IPS DF 4.7 (cell line): ENCODE measurements around the gene OTUD3.
"Not testable (repeated sequence)": the region's sequence is repeated elsewhere in the genome, so short reads cannot be mapped to it uniquely, and the experiment has no call there.

ENCODE experiments used
- DNase-seq: peaks from one replicate; pipeline ENCODE4 v3.0.0-alpha.2; 2013; ENCODE audit warnings: low spot score; ENCODE audit errors: extremely low read depth

The OTUD3 gene

DNA sequence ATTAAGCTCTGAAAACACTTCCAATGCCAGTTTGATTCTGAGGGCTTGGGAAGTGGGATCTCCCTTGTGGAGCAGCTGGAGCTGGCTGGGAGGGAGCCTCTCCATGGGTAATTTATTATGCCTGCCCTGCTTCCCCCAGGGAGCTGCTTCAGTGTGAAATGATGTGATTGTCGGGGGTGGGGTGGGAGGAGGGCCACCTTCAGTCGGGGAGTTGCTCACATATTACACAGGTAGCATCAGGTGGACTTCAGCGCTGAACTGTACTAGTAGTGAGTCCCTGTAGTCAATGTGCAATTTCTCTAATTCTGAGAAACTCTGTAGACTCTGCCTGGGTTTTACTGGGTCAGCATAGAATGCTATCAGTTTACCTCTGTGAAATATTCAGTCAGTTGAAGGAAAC, 28.5 kb downstream of the OTUD3 start:
- no peak for DNase-seq

GRCh38 chr1:19918057-19918456, 35.9 kb downstream of the OTUD3 start:
- DNase-seq: peak; percentile 58

DNA sequence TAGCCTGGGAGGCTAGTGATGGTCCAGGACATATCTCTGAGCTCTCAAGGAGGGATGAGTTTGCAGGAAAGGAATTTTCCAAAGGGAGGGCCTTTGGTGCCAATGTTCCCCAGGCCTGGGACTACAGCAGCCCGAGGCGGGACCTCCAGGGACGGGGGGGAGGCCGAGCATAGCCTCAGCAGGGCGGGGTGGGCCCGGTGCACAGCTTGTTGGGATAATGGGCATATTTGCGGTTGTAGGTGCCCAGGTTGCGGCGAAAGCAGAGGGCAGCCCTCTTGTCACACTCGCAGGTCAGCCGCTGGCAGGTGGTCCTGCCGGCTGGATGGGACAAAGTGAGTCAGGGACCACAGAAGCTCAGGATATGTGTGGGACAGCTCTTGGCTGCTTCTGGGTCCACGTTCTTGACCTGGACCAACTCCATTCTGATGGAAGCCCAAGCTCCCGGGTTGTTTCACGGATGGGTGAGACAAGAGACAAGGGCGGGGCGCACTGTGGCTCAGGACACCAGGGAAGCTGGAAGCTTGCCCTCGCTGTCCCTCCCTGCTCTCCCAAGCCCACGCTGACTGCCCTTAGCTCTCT, 38.0 kb downstream of the OTUD3 start:
- DNase-seq: no peak

DNA sequence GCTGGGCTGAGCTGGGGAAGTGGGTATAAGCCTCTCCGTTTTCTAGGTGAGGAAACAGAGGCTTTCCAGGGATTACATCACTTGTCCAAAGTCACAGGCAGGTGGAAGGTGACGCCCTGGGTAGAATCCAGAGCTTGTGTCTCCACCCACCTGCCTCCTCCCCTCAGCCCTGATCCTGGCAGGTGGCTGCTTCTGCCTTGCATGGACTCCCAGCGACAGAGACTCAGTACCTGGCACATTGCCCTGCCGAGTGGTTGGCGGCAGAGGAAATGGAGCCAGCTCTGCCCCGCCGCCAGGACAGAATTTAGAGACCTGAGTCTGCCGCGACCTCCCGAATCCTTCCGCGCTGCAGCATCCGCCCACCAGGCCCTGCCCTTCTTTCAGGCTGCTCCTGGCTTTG, 39.1 kb downstream of the OTUD3 start:
- DNase-seq: no peak

DNA sequence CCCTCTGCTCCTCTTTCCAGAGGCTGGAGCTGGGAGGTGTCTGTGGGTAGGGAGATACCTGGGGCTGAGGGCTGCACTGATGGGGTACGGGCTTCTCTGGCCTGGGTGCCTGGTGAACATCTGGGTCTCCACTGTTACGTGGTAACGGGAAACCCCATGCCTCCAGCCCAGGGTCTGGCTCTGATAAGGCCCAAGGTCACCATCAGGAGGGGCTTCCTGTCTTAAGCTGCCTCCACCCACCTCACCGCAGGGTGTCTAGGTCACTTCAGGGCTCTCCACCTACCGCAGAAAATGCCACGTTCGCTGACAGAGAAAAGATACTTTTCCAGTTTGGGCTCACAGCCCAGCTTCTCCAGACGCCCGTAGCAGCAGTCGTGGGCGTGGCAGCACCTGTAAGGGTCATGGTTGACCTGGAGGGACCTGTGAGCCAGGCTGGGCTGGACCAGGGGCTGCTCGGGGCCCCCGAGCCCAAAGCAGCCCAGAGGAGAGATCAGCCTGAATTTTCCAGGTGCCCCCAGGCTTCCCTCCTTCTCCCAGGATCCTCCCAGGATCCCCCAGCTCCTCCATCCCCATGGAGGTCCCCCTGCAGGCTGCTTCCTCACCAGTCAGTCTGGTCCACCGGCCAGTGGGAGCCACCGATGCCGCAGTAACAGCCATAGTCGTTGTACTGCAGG, 40.0 kb downstream of the OTUD3 start:
- DNase-seq: no peak

DNA sequence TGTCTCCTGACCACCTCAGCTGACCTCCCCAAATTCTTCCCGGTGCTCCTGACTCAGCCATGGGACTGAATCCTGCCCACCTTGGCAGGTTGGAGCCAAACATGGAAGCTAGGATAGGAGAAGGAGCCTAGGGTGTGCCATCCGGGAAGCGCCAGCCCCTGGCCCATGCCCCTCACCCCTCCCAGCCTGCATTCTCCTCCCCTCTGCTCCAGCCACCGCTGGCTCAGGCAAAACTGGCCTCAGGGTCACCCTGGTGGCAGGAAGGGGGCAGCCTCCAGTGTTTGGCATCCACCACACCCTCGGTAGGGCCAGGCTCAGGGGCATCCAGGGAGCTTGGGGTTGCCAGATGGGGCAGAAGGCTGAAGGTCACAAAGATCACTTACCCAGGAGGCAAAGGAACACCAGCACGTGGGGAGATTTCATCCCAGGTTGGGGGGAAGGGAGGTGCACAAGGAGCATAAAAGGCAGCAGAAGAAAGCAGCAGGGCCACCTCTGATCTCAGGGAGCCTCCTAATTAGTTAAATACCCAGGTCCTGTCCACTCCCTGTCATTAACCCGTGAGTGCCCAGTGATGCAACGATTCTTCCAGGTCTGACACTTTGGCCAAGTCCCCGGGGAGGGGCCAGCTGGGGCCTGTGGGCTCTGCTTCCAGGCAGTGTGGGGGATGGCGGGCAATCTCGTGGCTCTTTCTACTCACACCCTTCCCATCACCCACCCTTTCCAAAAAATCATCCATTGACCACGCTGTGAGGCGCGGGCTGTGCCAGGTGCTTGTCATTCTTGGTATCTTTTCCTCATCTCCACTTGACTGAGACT, 41.1 kb downstream of the OTUD3 start, which contains the start of gene PLA2G2E:
Gene PLA2G2E (minus strand): TSS at position 481 of the 816 bp plus-strand sequence. CDS start 58 bp downstream, at position 423.
- DNase-seq: no peak

DNA sequence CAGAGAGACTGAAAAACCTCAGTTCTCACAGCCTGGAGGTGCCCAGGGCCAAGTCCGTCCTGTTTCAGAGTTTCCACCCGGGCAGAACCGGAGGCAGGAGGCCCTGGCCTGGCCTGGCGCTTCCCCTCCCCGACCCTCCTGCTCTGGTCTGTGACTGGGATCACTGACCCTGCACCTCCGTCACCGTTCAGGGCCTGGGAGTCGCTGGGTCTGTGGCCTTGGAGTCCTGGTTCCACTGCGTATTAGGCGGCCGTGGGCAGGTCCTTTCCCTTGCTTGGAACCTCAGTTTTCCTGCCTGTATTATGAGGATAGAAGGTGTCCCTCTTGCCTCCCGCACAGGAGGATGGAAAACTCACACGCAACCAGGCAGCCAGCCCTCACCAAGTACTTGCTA, 41.8 kb downstream of the OTUD3 start:
- no peak for DNase-seq

DNA sequence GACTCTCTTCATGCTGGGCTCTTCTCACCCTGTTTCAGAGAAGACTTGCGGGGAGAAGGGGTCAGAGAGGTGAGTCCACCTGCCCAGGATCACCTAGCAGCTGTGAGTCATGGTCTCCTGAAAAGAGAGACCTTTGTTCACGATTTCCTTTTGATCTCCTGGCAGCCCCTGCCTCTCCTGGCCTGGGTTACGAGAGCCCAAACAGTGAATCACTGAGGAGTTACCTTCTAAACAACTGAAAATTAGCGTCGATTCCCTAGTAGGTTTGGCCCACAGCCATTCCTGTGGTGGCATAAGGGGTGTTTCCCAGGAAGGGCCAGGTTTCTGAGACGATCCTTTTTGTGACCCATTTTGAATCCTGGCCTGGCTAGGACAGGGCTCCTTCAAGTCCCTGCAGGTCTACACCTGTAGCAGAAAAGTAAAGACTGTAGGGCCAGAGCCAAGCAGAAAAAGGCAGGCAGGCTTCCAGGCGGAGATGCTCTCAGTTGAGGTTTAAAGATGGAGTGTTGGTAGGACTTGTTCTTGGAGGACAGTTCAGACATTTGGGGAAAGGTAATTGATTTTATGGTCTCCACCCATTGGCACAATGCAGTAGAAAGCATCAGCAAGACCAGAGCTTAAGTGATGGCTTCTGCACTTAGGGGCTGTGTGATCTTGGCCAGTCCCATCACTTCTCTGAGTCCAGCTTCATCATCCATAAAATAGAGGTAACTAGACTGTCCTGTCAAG, 43.3 kb downstream of the OTUD3 start:
- no peak for DNase-seq

DNA sequence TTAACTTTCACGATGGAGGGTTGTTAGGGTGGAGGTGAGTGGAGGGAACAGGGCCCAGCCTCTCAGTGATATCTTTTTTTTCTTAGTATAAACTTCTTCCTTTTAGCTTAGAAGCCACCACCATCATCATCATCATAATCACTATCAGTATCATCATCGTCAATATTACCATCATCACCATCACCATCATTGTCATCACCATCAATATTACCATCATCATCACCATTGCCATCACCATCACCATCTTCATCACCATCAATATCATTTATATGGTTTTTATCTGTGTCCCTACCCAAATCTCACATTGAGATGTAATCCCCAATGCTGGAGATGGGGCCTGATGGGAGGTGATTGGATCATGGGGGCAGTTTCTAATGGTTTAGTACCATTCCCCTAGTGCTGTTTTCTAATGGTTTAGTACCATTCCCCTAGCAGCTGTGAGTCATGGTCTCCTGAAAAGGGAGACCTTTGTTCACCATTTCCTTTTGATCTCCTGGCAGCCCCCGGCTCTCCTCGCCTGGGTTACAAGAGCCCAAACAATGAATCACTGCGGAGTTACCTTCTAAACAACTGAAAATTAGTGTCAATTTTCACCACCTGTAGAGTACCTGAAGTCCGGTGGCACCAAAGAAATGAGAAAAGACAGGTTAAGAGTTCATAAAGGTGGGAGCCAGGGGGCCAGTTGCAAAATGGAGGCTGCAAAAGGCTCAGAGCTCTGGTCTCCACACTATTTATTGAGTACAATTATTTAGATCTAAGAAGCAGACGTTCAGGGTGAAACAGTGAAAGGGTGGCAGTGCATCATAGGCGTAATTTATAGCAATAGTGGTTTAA, 44.3 kb downstream of the OTUD3 start:
- DNase-seq: no peak

DNA sequence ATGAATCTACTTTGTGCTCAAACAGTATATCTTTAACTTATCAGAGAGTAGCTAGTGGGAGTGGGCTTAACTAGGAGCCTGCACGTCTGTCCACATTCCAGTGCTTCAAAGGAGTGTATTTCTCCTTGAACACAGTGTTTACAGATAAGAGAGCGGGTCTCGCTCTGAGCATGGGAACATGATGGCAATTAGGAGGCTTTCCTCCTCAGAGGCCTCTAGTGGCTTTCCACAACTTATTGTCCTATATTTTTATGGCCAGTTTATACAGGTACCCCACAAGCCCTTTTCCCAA, 44.9 kb downstream of the OTUD3 start:
- not testable (repeated sequence) for DNase-seq

- no peak for DNase-seq
These were observed 50.7 kb downstream of the OTUD3 start for GRCh38 chr1:19932866-19933265.

GRCh38 chr1:19934336-19934735, 52.1 kb downstream of the OTUD3 start:
- no peak for DNase-seq

- DNase-seq: no peak
These were observed 54.0 kb downstream of the OTUD3 start for GRCh38 chr1:19936061-19936750.

GRCh38 chr1:19938472-19938871, 56.3 kb downstream of the OTUD3 start:
- no peak for DNase-seq

DNA sequence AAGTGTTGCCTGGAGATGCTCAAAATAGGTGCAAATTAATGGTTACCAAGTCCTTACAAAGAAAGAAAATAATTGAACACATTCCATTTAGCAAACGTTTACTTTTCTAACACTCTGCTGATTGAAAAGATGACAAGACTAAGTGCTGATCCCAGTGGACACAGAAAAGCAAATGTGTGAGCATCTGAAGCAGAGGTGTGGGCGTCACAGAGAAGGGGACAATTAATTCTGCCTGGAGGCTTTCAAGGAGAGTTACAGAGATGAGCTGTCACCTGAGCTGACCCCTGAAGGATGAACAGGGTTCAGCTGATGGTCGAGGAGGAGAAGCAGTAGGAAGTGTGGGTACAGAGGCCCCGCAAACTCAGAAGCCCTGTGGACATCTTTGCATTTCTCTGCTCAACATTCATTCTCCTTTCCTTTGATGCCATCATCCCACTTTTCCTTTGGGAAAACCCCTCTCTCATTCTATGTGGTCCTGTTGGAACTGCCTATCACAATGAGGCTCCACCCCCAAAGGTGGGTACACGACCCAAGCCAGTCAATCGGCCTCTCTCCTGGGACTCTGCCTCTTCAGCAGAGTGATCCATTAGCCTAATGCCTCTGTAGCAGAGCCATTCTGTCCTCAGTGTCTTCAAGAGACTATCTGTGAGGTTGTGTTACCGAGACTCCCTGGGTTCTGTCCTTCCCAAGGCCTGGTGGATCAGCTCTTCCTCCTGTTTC, 58.5 kb downstream of the OTUD3 start:
- no peak for DNase-seq

- no peak for DNase-seq
These were observed 59.0 kb downstream of the OTUD3 start for GRCh38 chr1:19941206-19941568.

- DNase-seq: no peak
These were observed 59.9 kb downstream of the OTUD3 start for GRCh38 chr1:19942088-19942487.

DNA sequence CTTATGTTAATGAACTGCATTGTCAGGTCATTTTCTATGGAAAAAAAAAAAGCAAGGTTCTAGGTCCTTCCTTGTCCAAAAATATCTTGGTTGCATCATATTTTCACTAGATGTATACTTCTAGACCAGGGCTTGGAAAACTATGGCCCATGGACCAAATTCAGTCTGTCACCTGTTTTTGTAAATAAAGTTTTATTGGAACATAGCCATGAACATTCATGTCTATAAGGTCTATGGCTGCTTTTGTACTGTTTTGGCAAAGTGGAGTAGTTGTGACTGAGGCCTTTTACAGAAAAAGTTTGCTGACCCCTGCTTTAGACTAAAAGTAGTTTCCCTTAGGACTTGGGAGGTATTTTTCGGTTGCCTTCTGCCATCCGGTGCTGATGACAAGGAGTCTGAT, 60.5 kb downstream of the OTUD3 start:
- no peak for DNase-seq

DNA sequence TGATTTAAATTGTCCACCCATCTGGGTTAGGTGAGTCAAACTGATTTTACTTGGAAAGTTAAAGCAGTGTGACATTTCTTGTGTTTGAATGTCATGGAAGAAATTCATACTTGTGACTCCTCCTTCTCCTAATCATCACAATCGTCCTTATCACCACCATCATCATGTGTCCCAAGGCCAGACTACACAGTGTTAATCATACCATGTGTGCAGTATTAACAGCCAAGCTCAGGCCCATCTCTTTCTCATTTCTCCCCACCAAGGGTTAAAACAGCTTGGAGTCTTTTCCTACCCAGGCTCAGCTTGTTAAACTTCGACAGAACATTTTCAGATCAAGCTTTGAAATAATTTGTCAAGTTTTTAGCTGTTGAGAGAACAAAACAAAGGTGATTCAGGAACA, 63.7 kb downstream of the OTUD3 start:
- DNase-seq: no peak

GRCh38 chr1:19946331-19946751, 64.1 kb downstream of the OTUD3 start:
- DNase-seq: no peak
